Left lung (tissue), 10 donors: ENCODE data around the gene PARN. TPM values are rescaled to one million over a fixed set of nuclear protein-coding genes. Genes with fewer than 3 reads are reported as not detected.

Experiments
- ATAC-seq: fragments of 200-7000 bp; cut with Tn5 transposase; one replicate; pipeline ENCODE4 v1.9.1; 2020; ENCODE audit warnings: moderate library complexity
- DNase-seq, 4 donors: peaks; one replicate each; pipeline ENCODE4 v3.0.0-alpha.2; 2013 to 2020
- H3K27ac ChIP-seq, 2 donors: fragments of 200-600 bp; sonication (generic) in 1 of 2; one replicate each; pipeline versions ENCODE4 v1.5.0 to v1.8.0; 2020 to 2021
- H3K27me3 ChIP-seq, 2 donors: fragments of 200-600 bp; sonication (generic) in 1 of 2; one replicate each; pipeline versions ENCODE4 v1.5.0 to v1.8.0; 2020 to 2021
- H3K36me3 ChIP-seq, 2 donors: fragments of 200-600 bp; sonication (generic) in 1 of 2; one replicate each; pipeline versions ENCODE4 v1.5.0 to v1.8.0; 2020 to 2021
- H3K4me1 ChIP-seq, 2 donors: fragments of 200-600 bp; one replicate each; pipeline ENCODE4 v1.8.0; 2021
- H3K4me3 ChIP-seq, 2 donors: fragments of 200-600 bp; sonication (generic) in 1 of 2; one replicate each; pipeline versions ENCODE4 v1.5.0 to v1.8.0; 2020 to 2021; ENCODE audit warnings: mild to moderate bottlenecking in 1 of 2
- H3K9me3 ChIP-seq, 2 donors: fragments of 200-600 bp; sonication (generic) in 1 of 2; one replicate each; pipeline versions ENCODE4 v1.5.0 to v1.8.0; 2020 to 2021
- intact Hi-C, 2 donors: fragments of 100-400 bp; cut with DNase I; formaldehyde crosslinking; loops; one replicate each; pipeline versions ENCODE4 v1.11.2 to v1.14.2; 2022
- polyA plus RNA-seq, 6 donors: library from polyadenylated mRNA; unstranded; fragments of 120-200 nt; gene quantifications; one replicate each; pipeline ENCODE4 v1.2.1, GENCODE V29; 2013; ENCODE audit not compliant: insufficient read length in 6 of 6
- total RNA-seq, 2 donors: library from RNA; stranded (reverse); fragmentation: NEBNext Ultra II Directional; extraction: Animal tissue kit (Norgen Biotek cat#: 25700); gene quantifications; one replicate each; pipeline ENCODE4 v1.2.1, GENCODE V29; 2021
- TF ChIP-seq, protein P1 (sequence below), 2 donors: fragments of 200-600 bp; sonication (generic) in 1 of 2; IDR thresholded peaks; one replicate each; pipeline versions ENCODE4 v1.5.0 to v1.8.0; 2021; ENCODE audit warnings: antibody characterized with exemption in 2 of 2
- donor health status: DM: no; HTN: yes; CAD: no.
- donor health status: DM: no; HTN: no; CAD: no.

PARN gene
- total and polyA plus RNA-seq, 8 donors, result 26.9 to 37.9 (median 27.7) TPM

DNA sequence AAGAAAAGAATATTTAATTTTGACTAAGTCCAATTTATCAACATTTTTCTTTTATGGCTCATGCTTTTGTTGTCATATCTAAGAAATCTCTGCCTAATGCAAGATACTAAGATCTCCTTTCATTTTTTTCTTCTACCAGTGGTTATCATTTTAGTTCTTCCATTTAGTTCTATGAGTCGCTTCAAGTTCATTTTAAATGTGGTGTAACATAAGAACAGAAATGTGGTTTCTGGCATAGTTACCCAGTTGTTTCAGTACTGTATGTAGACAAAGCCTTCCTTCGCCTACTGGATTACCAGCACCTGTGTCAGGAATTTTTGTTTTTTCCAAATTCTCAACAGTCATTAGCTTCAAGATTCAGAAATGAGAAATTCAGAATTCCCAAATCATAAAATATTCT lies 175.7 kb downstream of the PARN start:
- TF ChIP-seq, protein P1, sequence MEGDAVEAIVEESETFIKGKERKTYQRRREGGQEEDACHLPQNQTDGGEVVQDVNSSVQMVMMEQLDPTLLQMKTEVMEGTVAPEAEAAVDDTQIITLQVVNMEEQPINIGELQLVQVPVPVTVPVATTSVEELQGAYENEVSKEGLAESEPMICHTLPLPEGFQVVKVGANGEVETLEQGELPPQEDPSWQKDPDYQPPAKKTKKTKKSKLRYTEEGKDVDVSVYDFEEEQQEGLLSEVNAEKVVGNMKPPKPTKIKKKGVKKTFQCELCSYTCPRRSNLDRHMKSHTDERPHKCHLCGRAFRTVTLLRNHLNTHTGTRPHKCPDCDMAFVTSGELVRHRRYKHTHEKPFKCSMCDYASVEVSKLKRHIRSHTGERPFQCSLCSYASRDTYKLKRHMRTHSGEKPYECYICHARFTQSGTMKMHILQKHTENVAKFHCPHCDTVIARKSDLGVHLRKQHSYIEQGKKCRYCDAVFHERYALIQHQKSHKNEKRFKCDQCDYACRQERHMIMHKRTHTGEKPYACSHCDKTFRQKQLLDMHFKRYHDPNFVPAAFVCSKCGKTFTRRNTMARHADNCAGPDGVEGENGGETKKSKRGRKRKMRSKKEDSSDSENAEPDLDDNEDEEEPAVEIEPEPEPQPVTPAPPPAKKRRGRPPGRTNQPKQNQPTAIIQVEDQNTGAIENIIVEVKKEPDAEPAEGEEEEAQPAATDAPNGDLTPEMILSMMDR (IDR thresholded peaks at IDR 0.05), result no peak
- no peak for ATAC-seq

DNA sequence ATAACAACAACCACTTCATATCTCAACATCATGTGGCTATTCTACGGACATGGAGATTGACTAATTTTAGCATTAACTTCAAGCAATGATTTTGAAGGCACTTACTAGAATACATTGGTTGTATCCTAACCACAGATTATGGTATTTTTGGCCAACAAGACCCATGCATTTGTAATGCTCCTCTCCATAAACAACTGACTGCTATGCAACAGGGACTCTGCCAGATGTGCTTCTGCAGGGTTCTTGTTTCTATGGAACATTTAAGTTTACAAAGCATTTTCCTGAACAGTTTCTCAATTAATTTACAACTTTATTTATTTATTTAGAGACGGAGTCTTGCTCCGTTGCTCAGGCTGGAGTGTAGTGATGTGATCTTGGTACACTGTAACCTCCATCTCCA lies 178.0 kb downstream of the PARN start:
- Histone ChIP-seq H3K27me3 (no peaks in the 10 kb centered on the region), H3K27ac (no peak overlapping the region), H3K4me1 (peaks cover 7% of the 10 kb centered on the region in 2 donors), H3K4me3 (no peak overlapping the region), H3K36me3 (no peaks in the 10 kb centered on the region), H3K9me3 (no peaks in the 10 kb centered on the region)
- TF ChIP-seq, protein P1 (IDR thresholded peaks at IDR 0.05), result no peak
- DNase-seq, result no peak
- ATAC-seq, result no peak
- intact Hi-C loops, result no loop called here

More for the DNA sequence above, 175.7 kb downstream of the PARN start:
- no peak for DNase-seq
- peaks cover 0 to 3% of the 10 kb centered on the region in 2 donors for H3K4me1 ChIP-seq
- intact Hi-C loops, result no loop called here
- H3K9me3 ChIP-seq, result no peaks in the 10 kb centered on the region
- no peaks in the 10 kb centered on the region for H3K36me3 ChIP-seq
- no peak overlapping the region for H3K4me3 ChIP-seq
- H3K27me3 ChIP-seq, result no peaks in the 10 kb centered on the region
- no peak overlapping the region for H3K27ac ChIP-seq

DNA sequence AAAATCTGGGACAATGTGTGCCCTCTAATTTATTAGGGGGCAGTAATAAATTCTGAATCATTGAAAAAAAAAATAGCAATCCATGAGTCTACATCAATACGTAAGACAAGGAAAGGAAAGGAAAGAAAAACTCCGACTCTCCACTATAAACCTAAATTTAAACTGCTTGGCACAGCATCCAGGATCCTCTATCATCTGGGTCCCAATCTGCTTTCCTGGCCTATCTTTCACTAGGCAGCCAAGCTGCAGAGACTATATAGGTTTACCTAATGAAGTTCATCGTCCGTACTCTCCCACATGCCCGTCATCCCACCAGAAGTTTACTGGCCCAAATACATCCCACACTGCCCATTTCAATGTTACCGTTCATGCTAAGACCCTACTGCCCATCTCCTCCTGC lies 179.2 kb downstream of the PARN start:
- Histone ChIP-seq H3K27me3 (no peaks in the 10 kb centered on the region), H3K36me3 (peaks cover 0 to 10% of the 10 kb centered on the region in 2 donors), H3K27ac (no peak overlapping the region), H3K4me3 (no peak overlapping the region), H3K9me3 (no peaks in the 10 kb centered on the region), H3K4me1 (peaks cover 7% of the 10 kb centered on the region in 2 donors)
- intact Hi-C loops, result no loop called here
- TF ChIP-seq, protein P1 (IDR thresholded peaks at IDR 0.05), result no peak
- no peak for DNase-seq
- ATAC-seq, result no peak

DNA sequence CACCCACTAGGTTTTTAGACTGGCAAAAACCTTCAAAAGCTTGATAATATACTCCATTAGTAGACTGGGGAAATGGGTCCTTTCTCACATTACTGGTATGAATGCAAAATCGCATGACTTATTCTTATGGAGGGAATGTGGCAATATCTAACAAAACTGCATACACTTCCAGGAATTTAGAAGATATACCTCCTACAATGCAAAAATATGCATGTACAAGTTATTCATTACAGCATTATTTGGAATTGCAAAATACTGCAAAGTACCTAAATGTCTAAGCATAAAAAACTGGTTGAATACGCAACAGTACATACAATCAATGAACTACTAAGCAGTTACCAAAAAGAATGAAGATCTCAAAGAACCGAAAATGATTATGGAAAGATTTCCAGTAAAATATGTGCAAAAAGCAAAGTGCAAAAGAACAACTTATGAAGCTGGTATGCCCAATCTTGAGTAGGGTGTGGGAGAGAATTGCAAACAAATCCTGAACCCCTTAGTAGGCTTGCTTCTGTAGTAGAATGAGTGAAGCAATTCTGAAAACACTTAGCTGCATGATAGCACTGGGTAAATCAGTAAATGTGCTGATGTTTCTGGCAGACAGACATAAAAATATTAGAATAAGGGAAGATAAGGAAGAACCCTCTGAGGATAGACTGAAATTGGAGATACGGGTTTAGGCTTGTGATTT lies 180.1 kb downstream of the PARN start:
- TF ChIP-seq, protein P1 (IDR thresholded peaks at IDR 0.05), result no peak
- Histone ChIP-seq H3K4me3 (no peak overlapping the region), H3K27me3 (no peaks in the 10 kb centered on the region), H3K4me1 (peaks cover 7% of the 10 kb centered on the region in 2 donors), H3K36me3 (peaks cover 0 to 13% of the 10 kb centered on the region in 2 donors), H3K27ac (no peak overlapping the region), H3K9me3 (no peaks in the 10 kb centered on the region)
- DNase-seq (peak in 1 of 4 donors; percentile 3), ATAC-seq (peak; percentile 88)
- intact Hi-C loops, result no loop called here

DNA sequence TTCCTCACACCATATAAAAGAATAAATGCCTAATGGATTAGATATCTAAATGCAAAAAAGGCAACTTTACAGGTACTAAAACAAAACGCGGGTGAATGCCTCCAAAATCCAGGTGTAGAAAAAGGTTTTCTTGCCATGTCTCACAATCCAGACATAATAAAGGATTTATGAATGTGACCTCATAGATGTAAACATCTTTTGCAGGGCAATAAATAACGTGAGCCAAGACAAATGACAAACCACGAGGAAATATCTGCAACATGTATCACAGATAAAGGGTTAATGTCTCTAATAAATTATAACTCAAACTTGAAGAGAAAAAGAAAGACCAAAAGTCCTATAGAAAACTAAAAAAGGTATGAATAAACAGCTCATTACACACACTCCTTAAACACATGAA lies 180.7 kb downstream of the PARN start:
- peaks cover 0 to 13% of the 10 kb centered on the region in 2 donors for H3K36me3 ChIP-seq
- no peaks in the 10 kb centered on the region for H3K9me3 ChIP-seq
- no peaks in the 10 kb centered on the region for H3K27me3 ChIP-seq
- no peak overlapping the region for H3K27ac ChIP-seq
- H3K4me1 ChIP-seq, result peaks cover 7% of the 10 kb centered on the region in 2 donors
- ATAC-seq, result no peak
- DNase-seq, result no peak
- no peak overlapping the region for H3K4me3 ChIP-seq
- TF ChIP-seq, protein P1 (IDR thresholded peaks at IDR 0.05), result no peak
- intact Hi-C loops, result no loop called here
